HepG2 (cell line): ENCODE measurements around the gene VPS18. TPM values are rescaled to one million over a fixed set of nuclear protein-coding genes. Genes with fewer than 3 reads are reported as not detected.
A peak's percentile ranks its signal among the peaks of the same experiment; 100 is the strongest.

Experiments
- ADNP ChIP-seq: sonication (generic); formaldehyde crosslinking; IDR thresholded peaks from 2 replicates; pipeline ENCODE4 v1.4.0; 2020; ENCODE audit warnings: missing genetic modification reagents
- AHR ChIP-seq: IDR thresholded peaks from 2 replicates; pipeline ENCODE4 v1.6.1; 2018; ENCODE audit warnings: missing genetic modification reagents, missing compliant biosample characterization
- ARHGAP35 ChIP-seq: sonication (generic); formaldehyde crosslinking; IDR thresholded peaks from 2 replicates; pipeline ENCODE4 v1.9.0; 2022; ENCODE audit warnings: mild to moderate bottlenecking, inconsistent platforms, moderate library complexity, missing genetic modification reagents, borderline replicate concordance
- CBX2 ChIP-seq, 2 experiments: fragments of 200-600 bp in 1 of 2; sonication (generic); formaldehyde crosslinking in 1 of 2; IDR thresholded peaks; 2 replicates each; pipeline versions ENCODE4 v1.7.0 to v1.8.1; 2018 to 2022; ENCODE audit warnings: low read depth in 2 of 2, low read length in 1 of 2, mild to moderate bottlenecking in 1 of 2, missing genetic modification reagents in 1 of 2
- CHCHD3 ChIP-seq: sonication (generic); formaldehyde crosslinking; IDR thresholded peaks from 2 replicates; pipeline ENCODE4 v1.8.0; 2022; ENCODE audit warnings: mild to moderate bottlenecking, missing genetic modification reagents, moderate library complexity
- FOSL1 ChIP-seq: sonication (generic); formaldehyde crosslinking; IDR thresholded peaks from 2 replicates; pipeline ENCODE4 v1.9.0; 2021; ENCODE audit warnings: missing genetic modification reagents, borderline replicate concordance
- HDAC2 ChIP-seq: sonication (generic); formaldehyde crosslinking; IDR thresholded peaks from 2 replicates; pipeline ENCODE4 v1.4.0; 2020; ENCODE audit warnings: missing genetic modification reagents
- IRF9 ChIP-seq: sonication (generic); formaldehyde crosslinking; IDR thresholded peaks from 2 replicates; pipeline ENCODE4 v1.8.0; 2022; ENCODE audit warnings: missing genetic modification reagents, mild to moderate bottlenecking, borderline replicate concordance
- JUND ChIP-seq: sonication (generic); formaldehyde crosslinking; IDR thresholded peaks from 2 replicates; pipeline ENCODE4 v1.8.0; 2022; ENCODE audit warnings: mild to moderate bottlenecking, missing genetic modification reagents
- NKX3-1 ChIP-seq: sonication (generic); formaldehyde crosslinking; IDR thresholded peaks from 2 replicates; pipeline ENCODE4 v1.5.0; 2020; ENCODE audit warnings: missing genetic modification reagents
- PHB2 ChIP-seq: fragments of 450-650 bp; IDR thresholded peaks from 2 replicates; pipeline ENCODE4 v1.6.1; 2018; ENCODE audit not compliant: partially characterized antibody
- REPIN1 ChIP-seq: sonication (generic); formaldehyde crosslinking; IDR thresholded peaks from 2 replicates; pipeline ENCODE4 v1.8.0; 2022; ENCODE audit warnings: missing genetic modification reagents, low read depth, mild to moderate bottlenecking, borderline replicate concordance
- RERE ChIP-seq: IDR thresholded peaks from 2 replicates; pipeline ENCODE4 v1.6.1; 2016; ENCODE audit warnings: low read depth, missing genetic modification reagents, missing compliant biosample characterization
- TP53 ChIP-seq: sonication (generic); formaldehyde crosslinking; conservative IDR thresholded peaks from 2 replicates; pipeline ENCODE4 v1.4.0; 2020; ENCODE audit warnings: missing genetic modification reagents
- ZBTB49 ChIP-seq: sonication (generic); formaldehyde crosslinking; IDR thresholded peaks from 2 replicates; pipeline ENCODE4 v1.4.0; 2020; ENCODE audit warnings: missing genetic modification reagents, borderline replicate concordance
- ZNF20 ChIP-seq: sonication (generic); formaldehyde crosslinking; IDR thresholded peaks from 2 replicates; pipeline ENCODE4 v1.4.0; 2020; ENCODE audit warnings: mild to moderate bottlenecking, moderate library complexity, missing genetic modification reagents
- ZNF224 ChIP-seq: sonication (generic); formaldehyde crosslinking; IDR thresholded peaks from 2 replicates; pipeline ENCODE4 v1.5.0; 2020; ENCODE audit warnings: mild to moderate bottlenecking, missing genetic modification reagents
- ZNF317 ChIP-seq: sonication (generic); formaldehyde crosslinking; IDR thresholded peaks from 2 replicates; pipeline ENCODE4 v1.5.0; 2020; ENCODE audit warnings: mild to moderate bottlenecking, missing genetic modification reagents
- ZNF615 ChIP-seq: sonication (generic); formaldehyde crosslinking; IDR thresholded peaks from 2 replicates; pipeline ENCODE4 v1.5.0; 2020; ENCODE audit warnings: mild to moderate bottlenecking, missing genetic modification reagents, borderline replicate concordance
- ZNF883 ChIP-seq: sonication (generic); formaldehyde crosslinking; IDR thresholded peaks from 2 replicates; pipeline ENCODE4 v1.5.1; 2020; ENCODE audit warnings: mild to moderate bottlenecking, missing genetic modification reagents; ENCODE audit errors: not compliant biosample characterization
- polyA plus RNA-seq, 8 experiments: library from polyadenylated mRNA; depleted of rRNA in 3 of 8; stranded (reverse) in 7 of 8; unstranded in 1 of 8; fragments of >200 nt; fragmentation: Illumina TruSeq in 4 of 8; extraction: Trizol in 4 of 8; gene quantifications; 2 replicates each; pipeline versions ENCODE4 v1.2.1 to v1.2.3, GENCODE V29; 2011 to 2016; ENCODE audit warnings: low read depth in 4 of 8, missing spikeins in 1 of 8, mixed read lengths in 1 of 8; ENCODE audit not compliant: insufficient read depth in 1 of 8
- total RNA-seq, 5 experiments: library from RNA; depleted of rRNA; stranded (reverse); fragments of >200 nt; fragmentation: Illumina TruSeq; extraction: Trizol; gene quantifications; 2 replicates each; pipeline ENCODE4 v1.2.3, GENCODE V29; 2016; ENCODE audit warnings: low read depth in 1 of 5

VPS18 gene
- total and polyA plus RNA-seq, 2 of the 13 experiments (the other 11 are each of a cell fraction or from before 2014, with no cell fraction given): 5.8 to 17.0 TPM

- TF ChIP-seq AHR (no peak), NKX3-1 (0 out of 2 replicates have a peak, but pooled peaks have one; percentile 41), FOSL1 (no peak), ZNF615 (CRISPR knock-in tag) (no peak), ARHGAP35 (no peak), REPIN1 (CRISPR knock-in tag) (no peak; the same call in 1 of the 2 replicates), RERE (CRISPR knock-in tag) (no peak), HDAC2 (peak; percentile 46; the same call in 1 of the 2 replicates), IRF9 (0 out of 2 replicates have a peak, but pooled peaks have one; percentile 33), ZBTB49 (CRISPR knock-in tag) (no peak), ZNF224 (no peak), PHB2 (no peak), ADNP (CRISPR knock-in tag) (no peak), ZNF317 (CRISPR knock-in tag) (no peak), CHCHD3 (CRISPR knock-in tag) (no peak), ZNF883 (CRISPR knock-in tag) (no peak), CBX2 (IDR thresholded peaks at IDR 0.05; ENCODE audit: low read depth, low read length) (no peak), CBX2 (CRISPR knock-in tag; IDR thresholded peaks at IDR 0.05; ENCODE audit: low read depth) (no peak), JUND (CRISPR knock-in tag) (0 out of 2 replicates have a peak, but pooled peaks have one; percentile 36), ZNF20 (no peak), TP53 (CRISPR knock-in tag) (peak; percentile 70; the same call in 1 of the 2 replicates)
Measured at GRCh38 chr15:40906091-40906990, 12.1 kb downstream of the VPS18 start (continued).
